Activated CD4-positive, CD25-positive, alpha-beta regulatory T cell treated with anti-CD3 and anti-CD28 coated beads, Interleukin-2, amount 50 U/mL, for 24 hours (primary cell): ENCODE measurements around the gene HS3ST5.
"Not testable (repeated sequence)": the region's sequence is repeated elsewhere in the genome, so short reads cannot be mapped to it uniquely, and the experiment has no call there.

ENCODE experiments used
- ATAC-seq, 2 donors: fragments of 150-1000 bp; cut with Tn5 transposase; one replicate each; pipeline ENCODE4 v1.10.0; 2021; ENCODE audit warnings: mild to moderate bottlenecking in 1 of 2, moderate library complexity in 1 of 2

The HS3ST5 gene

DNA sequence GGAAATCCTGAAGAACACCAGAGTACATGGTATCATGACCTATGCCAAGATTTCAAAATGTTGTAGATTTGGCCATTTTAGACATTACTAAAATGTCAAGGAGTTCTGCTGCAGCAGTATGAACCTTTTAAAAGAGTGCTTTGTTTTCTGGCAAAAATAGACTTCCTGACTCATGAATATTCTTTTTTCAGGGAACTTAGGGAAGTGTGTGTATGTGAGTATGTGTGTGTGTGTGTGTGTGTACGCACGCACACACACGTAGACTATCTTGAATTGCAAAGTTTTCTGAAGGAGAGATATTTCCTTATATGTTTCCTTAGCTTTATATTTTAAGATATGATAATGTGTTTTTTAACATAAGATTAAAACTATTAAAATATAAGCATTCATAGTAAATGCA is 161.2 kb downstream of the HS3ST5 start:
- no peak for ATAC-seq

DNA sequence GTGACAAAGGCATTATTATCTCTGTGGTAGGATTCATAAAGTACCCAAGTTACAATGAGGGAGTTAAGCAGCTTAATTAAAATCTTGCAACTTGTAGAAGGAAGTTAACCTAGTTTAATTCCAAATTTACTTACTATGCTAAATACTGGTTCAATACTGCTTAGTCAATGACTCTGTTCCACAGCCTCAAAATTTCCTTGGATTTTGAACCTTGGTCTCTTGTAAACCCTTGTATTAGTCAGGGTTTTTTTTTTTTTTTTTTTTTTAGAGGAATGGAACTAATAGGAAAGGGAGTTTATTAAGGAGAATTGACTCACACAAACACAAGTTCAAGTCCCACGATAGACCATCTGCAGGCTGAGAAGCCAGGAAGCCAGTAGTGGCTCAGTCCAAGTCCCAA is 163.4 kb downstream of the HS3ST5 start:
- no peak for ATAC-seq

DNA sequence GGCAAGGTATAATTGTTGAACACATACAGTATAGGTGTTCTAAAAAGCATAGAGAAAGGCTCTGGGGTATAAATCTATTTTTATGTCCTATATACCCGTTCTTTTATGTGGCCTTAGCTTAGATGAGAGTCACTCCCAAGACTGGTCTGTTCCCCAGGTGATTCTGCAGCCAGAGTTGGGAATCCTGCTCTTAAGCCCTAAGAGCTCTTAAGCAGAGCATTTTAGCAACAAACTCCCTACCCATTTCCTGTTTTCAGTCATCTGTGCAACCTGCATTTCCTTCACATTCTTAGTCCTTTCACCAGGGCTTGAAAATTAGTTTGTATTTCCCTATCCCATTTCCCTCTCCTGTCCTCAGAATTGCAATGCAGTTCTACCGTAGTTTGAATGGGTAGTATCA is 166.1 kb downstream of the HS3ST5 start:
- ATAC-seq, result no peak

DNA sequence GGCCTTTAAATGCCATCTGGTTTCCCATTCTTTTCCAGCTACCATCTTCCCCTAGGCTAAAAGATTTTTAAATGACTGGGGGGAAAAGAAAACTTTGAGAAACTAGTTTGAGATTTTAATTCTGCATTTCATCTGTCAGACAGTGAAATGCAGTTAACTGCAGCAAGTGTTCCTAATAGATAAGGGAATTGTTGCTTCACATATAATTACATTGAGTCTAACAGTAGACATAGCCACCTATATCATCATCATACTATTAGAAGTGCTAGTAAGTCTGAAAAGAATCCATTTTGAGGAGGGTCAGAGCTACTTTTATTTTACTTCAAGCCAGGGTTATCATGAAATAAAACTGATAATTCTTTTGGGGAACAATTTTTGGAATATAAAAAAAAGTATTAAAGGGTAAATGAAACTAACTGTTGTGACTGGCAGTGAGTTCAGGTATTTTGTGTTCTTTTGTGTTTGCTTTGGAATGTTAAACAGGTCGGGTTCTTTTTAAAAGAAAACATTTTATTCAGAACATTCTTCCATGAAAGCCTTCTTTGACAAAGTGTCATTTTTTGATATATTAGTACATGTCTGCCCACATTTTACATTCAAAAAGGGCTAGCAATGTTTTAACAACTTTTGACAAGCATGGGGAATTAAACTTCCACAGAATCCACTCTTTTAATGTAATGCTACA is 170.1 kb downstream of the HS3ST5 start:
- ATAC-seq, result no peak

DNA sequence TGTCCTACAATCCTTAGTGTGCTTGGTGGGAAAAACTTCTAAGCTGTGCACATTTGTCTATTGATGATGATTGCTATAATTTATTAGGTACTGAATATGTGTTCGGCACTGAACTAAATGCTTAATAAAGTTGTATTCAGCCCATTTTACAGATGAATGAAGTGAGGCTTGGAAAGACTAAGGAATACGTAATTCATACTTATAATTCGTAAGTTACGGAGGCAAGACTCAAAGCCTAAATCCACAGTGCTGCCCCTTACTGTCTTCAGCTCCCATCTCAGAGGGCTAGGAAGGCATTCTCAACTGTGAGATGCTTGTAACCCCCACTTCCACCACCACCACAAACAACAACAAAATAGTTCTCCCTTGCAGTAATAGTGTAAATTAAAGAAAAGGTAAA is 171.3 kb downstream of the HS3ST5 start:
- no peak for ATAC-seq

DNA sequence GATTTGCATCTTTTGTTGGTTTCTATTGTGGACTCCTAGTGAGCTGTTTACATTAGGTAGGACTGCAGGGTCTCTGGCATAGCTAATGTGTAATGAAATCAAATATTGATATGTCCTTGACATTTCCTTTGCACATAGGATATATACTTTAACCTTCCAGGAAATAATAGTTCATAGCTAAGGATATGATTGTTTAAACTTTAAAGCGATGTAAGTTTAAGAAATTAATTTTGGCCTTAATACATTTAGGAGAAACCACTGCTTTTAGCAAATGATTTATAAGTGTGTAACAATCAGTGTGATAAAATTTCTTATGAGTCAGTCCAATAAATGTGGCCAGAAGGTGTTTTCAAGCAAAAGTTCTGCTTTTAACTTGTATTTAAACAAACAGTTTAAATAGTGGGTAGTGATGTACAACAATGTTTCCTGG is 171.8 kb downstream of the HS3ST5 start:
- ATAC-seq, result no peak

DNA sequence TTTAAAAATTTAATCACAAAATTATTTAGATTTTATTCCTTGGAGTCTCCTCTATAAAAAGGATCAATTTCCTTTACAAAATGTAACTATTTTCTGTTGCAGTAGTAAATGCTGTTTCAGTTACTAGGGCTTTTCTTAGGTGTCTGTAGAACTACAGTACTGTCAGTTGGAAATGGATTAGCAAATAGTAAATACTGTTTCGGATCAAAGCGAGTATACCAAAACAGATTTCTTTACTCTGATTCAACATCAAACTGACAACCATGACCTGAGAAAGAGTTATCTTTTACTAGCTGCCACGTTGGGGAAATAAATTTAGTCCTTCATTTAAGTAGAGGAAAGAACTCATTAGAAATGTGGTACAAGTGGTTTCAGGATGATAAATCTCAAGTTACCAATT is 172.5 kb downstream of the HS3ST5 start:
- ATAC-seq, result no peak

DNA sequence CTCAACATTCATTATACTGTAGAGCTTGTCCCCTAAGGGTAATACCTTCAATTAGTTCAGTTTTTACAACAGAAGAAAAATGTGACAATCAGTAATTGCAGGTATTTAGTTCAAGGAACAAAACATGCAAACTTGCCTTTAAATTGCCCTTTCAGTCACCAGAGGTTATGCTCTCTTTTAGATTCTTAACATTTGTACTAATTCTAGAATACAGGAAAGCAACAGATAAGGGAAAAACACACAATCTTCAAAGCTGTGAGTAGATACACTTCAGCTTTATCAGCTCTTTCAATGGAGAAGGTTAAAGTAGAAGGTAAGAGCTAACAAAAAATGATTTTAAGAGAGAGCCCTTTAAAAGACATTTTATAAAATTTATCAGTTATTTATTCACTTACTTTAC is 173.1 kb downstream of the HS3ST5 start:
- no peak for ATAC-seq

DNA sequence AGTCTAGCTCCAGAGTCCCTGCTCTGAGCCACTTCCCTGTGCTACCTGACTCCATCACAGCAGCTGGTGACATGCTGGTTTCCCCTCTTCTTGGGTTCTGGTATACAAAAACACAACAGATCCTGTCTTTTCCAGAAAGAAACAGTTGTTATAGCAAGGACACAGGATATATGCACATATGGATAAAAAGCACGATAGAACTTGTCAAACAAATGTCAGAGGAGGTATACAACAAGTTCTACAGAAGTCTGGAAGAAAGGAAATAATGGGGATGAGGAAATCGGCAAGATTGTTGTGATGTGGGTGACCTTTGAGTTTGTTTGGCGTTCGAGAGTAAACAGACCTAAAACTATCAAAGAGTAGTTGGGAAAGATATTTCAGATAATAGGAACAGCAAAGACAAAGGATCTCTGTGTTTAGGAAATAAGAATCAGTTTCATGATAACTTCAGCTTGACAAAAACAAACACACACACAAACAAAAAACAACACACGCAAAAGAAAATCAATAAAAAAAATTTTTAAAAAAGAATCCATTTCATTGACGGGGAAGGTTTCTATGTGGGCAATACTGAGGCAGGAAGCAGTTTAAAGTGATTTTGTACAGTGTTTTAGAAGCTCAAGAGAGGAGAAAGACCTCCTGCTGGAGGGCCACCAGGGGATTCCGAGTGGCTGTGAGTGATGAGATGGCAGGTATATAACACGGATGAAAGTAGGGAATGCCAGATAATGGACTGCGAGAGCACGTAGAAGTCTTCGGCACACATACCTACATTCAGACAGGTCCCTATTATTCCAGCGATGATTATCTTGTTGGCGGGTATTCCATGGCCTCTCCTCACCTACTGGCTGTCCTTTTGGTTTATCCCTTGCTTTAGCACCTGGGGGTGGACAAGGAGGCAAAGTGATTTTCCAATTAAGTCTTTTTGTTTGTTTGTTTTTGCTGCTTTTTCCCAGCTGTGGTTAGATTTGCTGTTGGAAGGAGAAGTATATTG is 174.9 kb downstream of the HS3ST5 start:
- ATAC-seq, result no peak

DNA sequence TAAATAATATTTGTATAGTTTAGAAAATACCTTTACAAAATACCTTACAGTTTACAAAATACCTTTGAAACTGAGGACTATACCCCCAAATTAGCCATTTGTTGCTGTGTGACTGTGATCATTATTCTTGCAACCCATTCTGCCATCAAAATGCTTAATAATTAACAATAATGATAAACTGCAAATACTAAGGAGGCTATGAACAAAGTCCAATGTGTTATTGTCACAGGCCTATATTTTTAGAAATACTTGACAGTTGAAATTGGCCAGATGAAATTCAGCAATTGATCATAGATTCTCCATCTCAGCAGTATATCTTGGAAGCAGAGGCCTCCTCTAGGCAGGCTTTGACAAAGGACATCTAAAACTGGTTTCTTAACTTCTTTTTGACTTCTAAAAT is 178.6 kb downstream of the HS3ST5 start:
- ATAC-seq, result no peak

DNA sequence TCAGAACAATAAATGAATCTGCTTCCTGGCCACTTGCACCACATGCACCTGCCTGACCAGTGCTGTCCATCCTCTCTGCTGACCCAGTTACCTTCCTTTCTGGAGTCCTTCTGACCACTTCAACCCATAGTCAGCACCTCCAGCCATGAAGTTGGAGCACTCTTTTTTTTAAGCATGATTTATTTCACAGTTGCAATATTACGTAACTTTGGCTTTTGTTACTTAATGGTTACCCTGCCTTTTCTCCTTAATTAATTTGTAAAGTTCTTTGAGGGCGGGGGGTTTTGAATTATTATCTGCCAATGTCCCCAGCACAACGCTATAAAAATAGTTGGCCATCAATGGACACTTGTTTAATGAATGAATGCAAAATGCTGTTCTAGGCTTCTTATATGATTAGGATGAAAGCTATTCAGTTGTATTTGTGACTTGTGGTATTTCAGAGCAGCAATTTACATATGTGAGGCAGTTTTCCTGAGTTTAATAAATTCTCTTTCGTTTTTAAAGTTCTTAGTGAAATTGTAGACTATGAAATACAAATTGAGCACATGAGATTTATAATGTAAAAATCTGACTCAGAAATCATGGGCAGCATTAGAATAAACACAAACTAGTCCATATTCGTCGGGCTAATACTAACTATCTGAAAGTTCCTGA is 180.0 kb downstream of the HS3ST5 start:
- no peak for ATAC-seq

DNA sequence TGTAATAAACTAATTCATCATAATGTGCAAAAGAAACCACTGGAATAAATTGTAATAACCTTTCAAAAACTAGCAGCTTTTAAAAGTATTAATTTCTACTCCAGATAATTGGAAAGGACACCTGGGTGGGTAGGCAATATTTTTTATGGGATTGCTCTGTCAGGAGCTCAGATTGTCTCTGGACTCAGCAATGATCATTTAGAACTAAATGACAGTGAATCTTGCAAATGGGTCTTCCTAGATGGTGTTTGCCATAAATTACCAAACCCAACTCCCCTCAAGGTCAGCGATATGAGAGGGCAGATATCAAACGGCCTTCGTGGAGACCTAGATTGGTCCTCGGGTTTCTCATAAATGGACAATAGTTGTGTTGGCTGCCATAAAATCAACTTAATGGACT is 181.9 kb downstream of the HS3ST5 start:
- no peak for ATAC-seq

DNA sequence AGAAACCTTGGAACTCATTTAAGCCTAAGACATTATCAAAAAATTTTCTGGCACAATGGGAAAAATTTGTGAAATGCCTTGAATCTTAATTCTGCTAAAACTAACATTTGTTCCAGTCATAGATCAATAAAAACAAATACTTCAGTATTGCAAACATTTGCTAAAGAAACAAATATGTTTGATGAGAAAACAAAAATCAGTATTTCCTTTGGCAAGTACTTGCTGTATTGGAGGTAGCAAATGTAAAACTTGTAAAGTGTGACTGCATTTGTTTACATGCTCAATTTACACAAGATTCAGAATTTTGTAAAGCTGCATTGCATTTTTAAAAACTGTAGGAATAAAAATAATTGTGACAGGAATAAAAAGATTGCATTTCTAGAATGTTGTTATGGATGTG is 183.1 kb downstream of the HS3ST5 start:
- no peak for ATAC-seq

DNA sequence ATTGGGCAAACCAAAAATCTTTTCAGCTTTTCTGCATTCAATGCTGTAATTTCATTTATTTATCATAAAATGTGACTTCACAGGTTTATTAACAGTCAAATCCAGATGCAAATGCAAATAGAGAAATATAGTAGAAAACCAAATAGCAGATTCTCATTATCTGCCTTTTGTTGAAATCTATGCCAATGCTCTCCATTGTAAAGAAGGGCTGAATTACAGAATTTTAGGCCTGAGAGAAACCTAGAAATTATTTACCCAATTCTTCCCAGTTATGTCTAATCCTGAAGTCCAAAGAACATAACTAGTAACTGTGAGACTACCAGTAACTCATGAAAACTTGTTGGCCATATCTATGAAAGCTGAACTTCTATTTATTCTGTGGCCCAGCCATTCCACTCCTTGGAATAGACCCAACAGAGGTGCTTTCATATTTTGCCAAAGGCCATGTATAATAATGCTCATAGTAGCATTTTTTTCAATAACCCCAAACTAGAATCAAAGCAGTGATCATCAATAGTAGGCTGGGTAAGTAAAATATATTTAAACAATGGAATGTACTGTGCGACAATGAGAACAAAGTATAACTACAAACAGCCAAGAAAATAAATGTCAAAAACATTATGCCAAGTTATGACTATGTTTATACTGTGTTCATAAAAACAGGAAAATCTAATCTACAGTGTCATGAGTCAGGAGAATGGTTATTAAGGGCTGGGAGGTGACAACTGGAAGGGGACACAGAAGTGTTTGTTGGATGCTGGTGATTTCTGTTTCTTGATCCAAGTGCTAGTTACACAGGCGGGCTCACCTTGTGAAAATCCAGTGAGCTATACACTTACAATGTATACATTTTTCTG is 183.8 kb downstream of the HS3ST5 start:
- ATAC-seq, result no peak

DNA sequence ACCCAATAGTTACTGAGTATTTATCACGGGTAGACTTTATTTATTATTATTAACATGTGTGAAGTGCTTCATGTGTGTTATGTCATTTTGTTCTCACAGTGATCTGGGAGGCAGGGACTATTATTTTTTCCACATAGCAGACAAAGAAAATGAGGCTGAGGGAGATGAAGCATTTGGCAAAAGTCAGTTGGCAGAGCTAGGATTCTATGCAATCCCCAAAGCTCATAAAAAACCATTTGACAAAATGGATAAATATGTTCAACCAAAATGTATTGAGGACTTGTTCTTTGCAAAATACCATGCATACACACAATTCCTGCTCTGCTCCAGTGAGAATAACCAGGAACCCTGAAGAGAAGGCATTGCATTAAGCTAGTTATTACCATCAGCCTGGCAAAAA is 184.4 kb downstream of the HS3ST5 start:
- no peak for ATAC-seq

DNA sequence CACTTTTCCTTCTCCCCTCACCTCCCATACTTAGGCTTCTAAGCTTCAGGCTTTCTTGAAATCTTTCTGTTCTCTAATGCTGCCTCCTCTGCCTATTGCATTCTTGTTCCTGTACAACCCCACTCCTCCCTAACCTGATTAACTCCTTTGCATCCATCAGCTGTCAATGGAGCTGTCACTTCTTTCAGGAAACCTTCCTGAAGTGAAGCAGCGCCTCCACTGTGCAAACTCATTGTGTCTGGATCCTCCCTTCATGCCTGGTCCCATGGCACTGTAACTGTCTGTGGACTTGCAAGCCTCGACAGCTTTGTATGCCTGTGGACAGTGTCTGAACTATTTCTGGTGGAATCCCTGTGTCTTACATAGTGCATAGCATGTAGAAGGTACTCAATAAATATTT is 185.0 kb downstream of the HS3ST5 start:
- ATAC-seq, result no peak

DNA sequence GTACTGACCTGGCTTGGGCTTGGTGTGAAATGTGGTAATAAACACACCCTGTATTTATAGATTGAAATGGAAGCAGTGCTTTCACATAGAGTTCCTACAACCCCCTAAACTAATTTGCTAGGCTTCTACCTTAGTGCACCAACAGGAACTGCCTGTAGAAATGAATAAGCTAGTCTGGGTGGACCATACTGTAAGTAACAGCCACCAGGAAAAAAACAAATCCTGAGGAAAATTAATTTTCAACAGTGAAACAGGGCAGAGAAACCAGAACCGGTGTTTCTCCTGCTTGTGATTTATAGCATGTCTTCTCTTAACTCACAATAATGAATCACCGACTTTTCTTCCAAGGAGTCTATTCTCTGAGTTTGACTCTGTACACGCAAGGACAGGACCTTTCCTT is 187.1 kb downstream of the HS3ST5 start:
- ATAC-seq, result no peak

DNA sequence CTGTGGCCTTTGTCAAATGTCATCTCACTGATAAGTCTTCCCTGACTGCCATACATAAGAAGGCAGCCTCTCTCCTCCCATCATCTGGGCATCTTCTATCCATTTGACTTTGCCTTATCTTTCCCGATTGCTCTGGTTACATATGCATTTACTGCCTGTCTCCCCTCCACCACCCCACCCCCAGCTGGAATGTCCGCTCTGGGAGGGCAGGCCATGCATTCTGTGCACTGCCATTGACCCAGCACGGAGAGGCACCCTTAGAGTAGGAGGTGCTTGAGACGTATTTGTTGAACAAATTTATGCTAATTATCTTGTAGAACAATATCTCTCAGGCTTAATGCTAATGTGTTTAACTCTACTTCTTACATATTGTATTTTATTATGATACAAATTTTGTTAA is 188.0 kb downstream of the HS3ST5 start:
- ATAC-seq, result no peak

DNA sequence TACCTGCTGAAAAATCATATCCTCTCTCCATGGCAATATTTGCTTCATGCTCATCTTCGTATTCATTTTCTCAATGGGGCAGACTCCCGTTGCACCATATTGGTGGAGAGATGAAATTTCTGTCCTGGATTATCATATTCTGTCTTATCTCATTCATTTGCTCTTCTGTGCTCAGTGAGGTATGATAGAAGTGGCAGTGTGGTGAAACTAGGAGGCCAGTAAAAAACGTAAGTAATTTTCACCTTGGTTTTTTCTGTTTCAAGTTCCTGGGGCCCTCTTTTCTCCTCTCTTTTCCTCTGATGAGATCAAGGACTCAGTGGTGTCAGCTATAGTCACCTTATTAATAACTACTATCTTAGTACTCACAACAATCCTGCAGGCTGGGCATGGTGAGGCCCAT is 189.4 kb downstream of the HS3ST5 start:
- no peak for ATAC-seq

DNA sequence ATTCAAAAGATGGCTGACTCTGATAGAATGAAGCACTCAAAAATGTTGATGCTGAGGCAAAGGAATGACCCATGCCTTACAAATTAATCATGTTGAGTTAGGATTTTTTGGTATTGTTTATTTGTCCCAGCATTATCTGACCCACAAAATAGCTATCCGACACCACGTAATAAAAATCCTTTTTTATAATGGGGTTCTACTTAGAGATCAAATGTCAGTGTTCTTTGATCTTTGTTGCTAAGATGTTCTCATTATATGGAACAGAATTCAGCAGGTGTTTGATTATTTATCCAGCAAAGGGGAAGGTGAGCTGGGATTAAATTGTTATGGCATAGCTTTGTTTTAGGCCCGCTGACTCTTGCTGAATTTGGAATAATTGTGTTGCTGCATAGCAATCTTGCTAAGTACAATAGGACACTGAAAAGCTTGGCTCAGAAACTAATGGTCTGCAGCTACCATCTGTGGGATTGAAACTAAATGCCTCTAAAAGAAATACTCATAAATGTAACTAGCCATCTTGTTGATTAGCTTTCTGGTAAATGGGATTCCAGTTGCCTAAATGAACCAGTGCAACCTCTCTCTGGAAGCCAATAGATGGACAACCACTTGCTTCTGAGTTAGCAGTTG is 191.6 kb downstream of the HS3ST5 start:
- no peak for ATAC-seq

DNA sequence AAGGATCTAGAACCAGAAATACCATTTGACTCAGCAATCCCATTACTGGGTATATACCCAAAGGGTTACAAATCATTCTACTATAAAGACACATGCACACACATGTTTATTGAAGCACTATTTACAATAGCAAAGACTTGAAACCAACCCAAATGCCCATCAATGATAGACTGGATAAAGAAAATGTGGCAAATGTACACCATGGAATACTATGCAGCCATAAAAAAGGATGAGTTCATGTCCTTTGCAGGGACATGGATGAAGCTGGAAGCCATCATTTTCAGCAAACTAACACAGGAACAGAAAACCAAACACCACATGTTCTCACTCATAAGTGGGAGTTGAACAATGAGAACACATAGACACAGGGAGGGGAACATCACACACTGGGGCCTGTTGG is 193.6 kb downstream of the HS3ST5 start:
- ATAC-seq, result not testable (repeated sequence)
